Osteoblast (primary cell): ENCODE measurements around the gene TRIO. TPM values are rescaled to one million over a fixed set of nuclear protein-coding genes. Genes with fewer than 3 reads are reported as not detected.

Experiments
- DNase-seq: peaks from one replicate; pipeline ENCODE4 v3.0.0; 2011; ENCODE audit warnings: low spot score, mixed read lengths; ENCODE audit not compliant: insufficient read length; ENCODE audit errors: missing footprints
- H2AFZ ChIP-seq: 2 replicates; pipeline ENCODE4 v1.6.0; 2011; ENCODE audit warnings: mild to moderate bottlenecking, low read length
- H3K27ac ChIP-seq: 2 replicates; pipeline ENCODE4 v1.5.1; 2011; ENCODE audit warnings: mild to moderate bottlenecking, low read depth, low read length, moderate library complexity
- H3K27me3 ChIP-seq: 2 replicates; pipeline ENCODE4 v1.6.0; 2012; ENCODE audit warnings: mild to moderate bottlenecking, control low read depth, inconsistent platforms, low read length, moderate library complexity; ENCODE audit not compliant: insufficient read depth
- H3K36me3 ChIP-seq: 2 replicates; pipeline ENCODE4 v1.5.1; 2011; ENCODE audit warnings: mild to moderate bottlenecking, low read length, control low read depth, moderate library complexity; ENCODE audit not compliant: insufficient read depth
- H3K4me1 ChIP-seq: 2 replicates; pipeline ENCODE4 v1.5.1; 2011; ENCODE audit warnings: mild to moderate bottlenecking, low read length, control low read depth, moderate library complexity; ENCODE audit not compliant: insufficient read depth
- H3K4me2 ChIP-seq: 2 replicates; pipeline ENCODE4 v1.6.0; 2011; ENCODE audit warnings: mild to moderate bottlenecking, low read length; ENCODE audit not compliant: insufficient read depth
- H3K4me3 ChIP-seq: fragments of 200-600 bp; sonication (generic); 3 replicates; pipeline ENCODE4 v1.5.1; 2012; ENCODE audit warnings: mild to moderate bottlenecking, low read length, inconsistent platforms; ENCODE audit not compliant: insufficient read depth
- H3K79me2 ChIP-seq: 2 replicates; pipeline ENCODE4 v1.6.0; 2012; ENCODE audit warnings: mild to moderate bottlenecking, low read length, control low read depth, inconsistent platforms; ENCODE audit not compliant: insufficient read depth
- H3K9me3 ChIP-seq: 2 replicates; pipeline ENCODE4 v1.5.1; 2011; ENCODE audit warnings: low read depth, low read length, control low read depth
- H4K20me1 ChIP-seq: 2 replicates; pipeline ENCODE4 v1.6.0; 2012; ENCODE audit warnings: mild to moderate bottlenecking, low read length, control low read depth; ENCODE audit not compliant: insufficient read depth
- CTCF ChIP-seq: IDR thresholded peaks from 2 replicates; pipeline ENCODE4 v1.5.1; 2011; ENCODE audit warnings: mild to moderate bottlenecking, low read depth, low read length, moderate library complexity; ENCODE audit errors: extremely low read depth
- total RNA-seq: library from RNA; depleted of rRNA; stranded (reverse); fragments of >200 nt; gene quantifications from 2 replicates; pipeline ENCODE4 v1.2.3, GENCODE V29; 2012

The TRIO gene
- total RNA-seq, 1 donor: 274 TPM

GRCh38 chr5:14367364-14367763, 224.2 kb downstream of the TRIO start:
- Histone ChIP-seq H2AFZ (no peak overlapping the region), H3K4me2 (no peak overlapping the region), H3K9me3 (no peaks in the 10 kb centered on the region), H3K27me3 (no peaks in the 10 kb centered on the region), H3K36me3 (peaks cover 98% of the 10 kb centered on the region), H3K27ac (no peak overlapping the region), H4K20me1 (peaks cover 24% of the 10 kb centered on the region), H3K4me3 (no peak overlapping the region), H3K4me1 (peaks cover 5% of the 10 kb centered on the region), H3K79me2 (peaks cover 67% of the 10 kb centered on the region)
- TF ChIP-seq CTCF: no peak
- DNase-seq: no peak

GRCh38 chr5:14369780-14370179, 226.6 kb downstream of the TRIO start:
- H3K27ac ChIP-seq: no peak overlapping the region
- H3K36me3 ChIP-seq: peaks cover 98% of the 10 kb centered on the region
- peaks cover 5% of the 10 kb centered on the region for H3K4me1 ChIP-seq
- no peak overlapping the region for H2AFZ ChIP-seq
- no peak for TF ChIP-seq CTCF
- H3K4me3 ChIP-seq: no peak overlapping the region
- H4K20me1 ChIP-seq: peaks cover 17% of the 10 kb centered on the region
- DNase-seq: no peak
- H3K4me2 ChIP-seq: no peak overlapping the region
- no peaks in the 10 kb centered on the region for H3K27me3 ChIP-seq
- peaks cover 71% of the 10 kb centered on the region for H3K79me2 ChIP-seq
- H3K9me3 ChIP-seq: no peaks in the 10 kb centered on the region

GRCh38 chr5:14370386-14370785, 227.2 kb downstream of the TRIO start:
- no peak for TF ChIP-seq CTCF
- Histone ChIP-seq H3K9me3 (no peaks in the 10 kb centered on the region), H2AFZ (no peak overlapping the region), H3K4me2 (no peak overlapping the region), H4K20me1 (peaks cover 12% of the 10 kb centered on the region), H3K4me1 (peaks cover 9% of the 10 kb centered on the region), H3K36me3 (peaks cover 98% of the 10 kb centered on the region), H3K27ac (no peak overlapping the region), H3K27me3 (no peaks in the 10 kb centered on the region), H3K4me3 (no peak overlapping the region), H3K79me2 (peaks cover 69% of the 10 kb centered on the region)
- no peak for DNase-seq

- Histone ChIP-seq H2AFZ (no peak overlapping the region), H3K27ac (no peak overlapping the region), H4K20me1 (peaks cover 9% of the 10 kb centered on the region), H3K4me2 (no peak overlapping the region), H3K4me1 (peaks cover 9% of the 10 kb centered on the region), H3K9me3 (no peaks in the 10 kb centered on the region), H3K36me3 (peaks cover 87% of the 10 kb centered on the region), H3K4me3 (no peak overlapping the region), H3K79me2 (peaks cover 65% of the 10 kb centered on the region), H3K27me3 (no peaks in the 10 kb centered on the region)
- DNase-seq: no peak
- no peak for TF ChIP-seq CTCF
Measured at GRCh38 chr5:14373685-14374084, 230.5 kb downstream of the TRIO start.
